GM18520 (cell line): Measurements from ENCODE around the gene MYCBP.
"Not testable (repeated sequence)": the region's sequence is repeated elsewhere in the genome, so short reads cannot be mapped to it uniquely, and the experiment has no call there.

ENCODE experiments used
- ATAC-seq: cut with Tn5 transposase; IDR thresholded peaks from one replicate; pipeline ENCODE4 v1.9.1; 2021; ENCODE audit not compliant: unreplicated experiment

Gene MYCBP

DNA sequence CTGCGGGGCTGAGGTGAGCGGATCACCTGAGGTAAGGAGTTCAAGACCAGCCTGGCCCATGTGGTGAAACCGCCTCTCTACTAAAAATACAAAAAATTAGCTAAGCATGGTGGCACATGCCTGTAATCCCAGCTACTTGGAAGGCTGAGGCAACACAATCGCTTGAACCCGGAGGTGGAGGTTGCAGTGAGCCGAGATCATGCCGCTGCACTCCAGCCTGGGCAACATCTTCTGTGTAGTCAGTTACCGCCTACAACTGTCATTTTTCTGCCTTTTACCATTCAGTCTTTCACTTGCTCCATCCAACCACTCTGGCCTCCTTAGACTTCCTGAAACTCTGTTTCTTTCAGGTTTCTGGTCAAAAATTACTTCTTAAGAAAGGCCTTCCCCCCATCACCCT, 2.2 kb downstream of the MYCBP start:
- ATAC-seq = no peak

DNA sequence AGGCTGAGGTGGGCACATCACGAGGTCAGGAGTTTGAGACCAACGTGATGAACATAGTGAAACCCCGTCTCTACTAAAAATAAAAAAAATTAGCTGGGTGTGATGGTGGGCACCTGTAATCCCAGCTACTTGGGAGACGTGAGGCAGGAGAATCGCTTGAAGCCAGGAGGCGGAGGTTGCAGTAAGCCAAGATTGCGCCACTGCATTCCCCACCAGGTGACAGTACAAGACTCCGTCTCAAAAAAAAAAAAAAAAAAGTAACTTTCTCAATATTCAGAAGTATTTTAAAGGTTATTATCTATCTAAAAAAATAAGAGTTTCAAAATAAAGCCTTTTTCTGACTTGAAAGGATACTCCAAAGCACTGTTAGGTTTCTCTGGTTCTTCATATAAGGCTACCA, 5.9 kb downstream of the MYCBP start:
- no peak for ATAC-seq

DNA sequence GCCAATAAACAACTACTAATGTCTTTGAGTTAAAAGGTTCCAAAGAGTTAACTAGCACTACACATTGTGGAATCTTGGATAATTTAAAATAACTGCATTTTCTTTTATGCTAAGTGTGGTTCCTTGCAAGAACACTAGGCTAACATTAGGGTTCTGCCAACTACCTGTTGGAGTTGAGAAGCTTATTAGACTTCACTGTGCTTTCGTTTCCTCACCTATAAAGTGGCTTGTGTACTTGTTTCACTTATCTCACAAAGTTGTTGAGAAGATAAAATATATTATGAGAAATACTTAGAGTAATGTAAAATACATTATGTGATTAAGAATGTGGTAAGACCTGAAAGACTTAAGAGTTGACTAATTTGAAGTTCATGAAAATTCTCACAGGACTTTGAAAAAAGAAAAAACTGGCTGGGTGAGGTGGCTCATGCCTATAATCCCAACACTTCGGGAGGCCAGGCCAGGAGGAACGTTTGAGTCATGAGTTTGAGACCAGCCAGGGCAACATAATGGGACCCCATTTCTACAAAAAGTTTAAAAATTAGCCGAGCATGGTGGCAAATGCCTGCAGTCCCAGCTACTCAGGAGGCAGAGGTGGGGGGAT, 7.9 kb downstream of the MYCBP start:
- ATAC-seq = no peak

GRCh38 chr1:38860454-38860795, 12.7 kb downstream of the MYCBP start:
- ATAC-seq = no peak

- peak; percentile 80 for ATAC-seq
Observed at GRCh38 chr1:38859561-38860453, 13.3 kb downstream of the MYCBP start, which contains the start of gene RRAGC. RRAGC (minus strand) TSS chr1:38859772; CDS start chr1:38859646, 126 bp downstream.

DNA sequence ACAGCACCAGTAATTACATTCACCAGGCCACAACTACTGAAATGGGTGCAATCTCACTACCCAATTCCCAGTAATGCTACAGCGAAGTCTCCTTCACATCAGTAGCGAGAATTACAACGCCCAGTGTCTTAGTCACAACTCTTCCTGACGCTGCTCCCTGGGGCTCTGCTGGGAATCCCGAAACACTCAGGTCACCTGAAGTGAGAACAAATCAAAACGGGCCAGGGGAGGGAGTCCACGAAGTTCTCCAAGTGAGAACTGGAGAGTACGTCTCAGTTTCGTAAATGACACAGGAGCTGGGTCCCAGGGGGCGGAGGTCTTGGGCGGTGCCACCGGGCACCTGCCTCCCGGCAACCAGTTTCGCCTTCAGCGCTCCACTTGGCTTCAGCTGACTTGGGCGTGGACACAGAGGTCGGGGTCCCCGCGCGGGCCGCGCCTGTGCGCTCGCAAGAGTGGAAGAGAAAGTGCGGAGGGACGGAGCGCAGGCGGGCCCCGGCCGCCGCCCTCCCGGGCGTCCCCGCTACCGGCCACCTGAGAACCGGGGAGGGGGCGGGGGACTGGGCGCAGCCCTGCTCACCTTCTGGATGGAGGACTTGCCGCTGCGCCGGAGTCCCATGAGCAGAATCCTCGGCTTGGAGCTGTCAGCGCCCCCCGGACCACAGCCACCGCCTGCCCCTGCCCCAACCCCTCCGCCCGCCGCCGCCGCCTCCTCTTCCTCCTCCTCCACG, 14.2 kb downstream of the MYCBP start:
- peak; percentile 26 for ATAC-seq

DNA sequence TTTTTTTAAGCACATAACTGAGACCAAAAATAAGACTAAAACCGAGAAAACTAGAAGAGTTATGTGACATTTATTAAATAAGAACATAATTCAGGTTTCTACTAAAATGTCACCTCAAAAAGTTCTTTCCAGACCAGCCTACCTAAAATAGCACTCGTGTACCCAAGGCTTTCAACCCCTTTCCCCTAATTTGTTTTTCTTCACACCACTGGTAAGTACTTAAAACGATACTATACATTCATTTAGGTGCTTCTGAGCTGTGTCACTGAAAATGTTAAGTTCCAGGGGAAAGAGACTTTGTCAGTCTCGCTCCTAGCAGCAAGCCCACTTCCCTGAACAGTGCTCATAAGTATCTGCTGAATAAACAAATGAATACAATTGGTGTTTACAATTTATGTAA, 20.4 kb downstream of the MYCBP start:
- peak; percentile 55 for ATAC-seq

GRCh38 chr1:38848071-38848470, 25.1 kb downstream of the MYCBP start:
- ATAC-seq = no peak

DNA sequence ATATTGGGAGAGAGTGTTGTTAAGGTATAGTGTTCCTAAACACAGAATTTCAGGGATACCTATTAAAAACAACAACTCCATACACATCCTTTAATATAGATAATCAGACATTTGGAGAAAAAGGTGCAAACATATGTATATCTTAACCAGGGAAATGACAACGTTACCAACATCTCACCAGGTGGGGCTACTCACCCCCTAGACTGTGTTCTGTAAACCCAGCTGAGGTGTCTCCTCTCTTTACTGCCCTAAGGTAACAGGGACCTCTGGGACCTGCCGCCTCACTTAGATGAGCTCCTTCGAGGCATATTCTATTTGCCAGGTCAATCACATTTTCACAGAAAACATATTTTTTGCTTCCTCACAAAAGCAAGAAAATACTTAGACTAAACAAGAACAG, 26.9 kb downstream of the MYCBP start:
- no peak for ATAC-seq

GRCh38 chr1:38845088-38845487, 28.1 kb downstream of the MYCBP start:
- not testable (repeated sequence) for ATAC-seq

- ATAC-seq = no peak
Observed at GRCh38 chr1:38840281-38840680, 32.9 kb downstream of the MYCBP start.

- no peak for ATAC-seq
Observed at GRCh38 chr1:38839363-38839762, 33.8 kb downstream of the MYCBP start.

DNA sequence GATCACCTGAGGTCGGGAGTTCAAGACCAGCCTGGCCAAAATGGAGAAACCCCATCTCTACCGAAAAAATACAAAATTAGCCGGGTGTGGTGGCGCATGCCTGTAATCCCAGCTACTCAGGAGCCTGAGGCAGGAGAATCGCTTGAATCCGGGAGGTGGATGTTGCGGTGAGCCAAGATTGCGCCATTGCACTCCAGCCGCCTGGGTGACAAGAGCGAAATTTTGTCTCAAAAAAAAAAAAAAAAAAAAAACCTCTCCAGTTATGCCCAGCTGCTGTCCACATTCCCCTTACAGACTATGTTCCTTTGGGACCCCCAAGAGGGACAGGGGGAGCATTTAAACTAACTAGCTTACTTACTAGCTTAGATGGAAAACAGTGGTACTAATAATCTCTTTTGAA, 36.8 kb downstream of the MYCBP start:
- ATAC-seq = not testable (repeated sequence)

DNA sequence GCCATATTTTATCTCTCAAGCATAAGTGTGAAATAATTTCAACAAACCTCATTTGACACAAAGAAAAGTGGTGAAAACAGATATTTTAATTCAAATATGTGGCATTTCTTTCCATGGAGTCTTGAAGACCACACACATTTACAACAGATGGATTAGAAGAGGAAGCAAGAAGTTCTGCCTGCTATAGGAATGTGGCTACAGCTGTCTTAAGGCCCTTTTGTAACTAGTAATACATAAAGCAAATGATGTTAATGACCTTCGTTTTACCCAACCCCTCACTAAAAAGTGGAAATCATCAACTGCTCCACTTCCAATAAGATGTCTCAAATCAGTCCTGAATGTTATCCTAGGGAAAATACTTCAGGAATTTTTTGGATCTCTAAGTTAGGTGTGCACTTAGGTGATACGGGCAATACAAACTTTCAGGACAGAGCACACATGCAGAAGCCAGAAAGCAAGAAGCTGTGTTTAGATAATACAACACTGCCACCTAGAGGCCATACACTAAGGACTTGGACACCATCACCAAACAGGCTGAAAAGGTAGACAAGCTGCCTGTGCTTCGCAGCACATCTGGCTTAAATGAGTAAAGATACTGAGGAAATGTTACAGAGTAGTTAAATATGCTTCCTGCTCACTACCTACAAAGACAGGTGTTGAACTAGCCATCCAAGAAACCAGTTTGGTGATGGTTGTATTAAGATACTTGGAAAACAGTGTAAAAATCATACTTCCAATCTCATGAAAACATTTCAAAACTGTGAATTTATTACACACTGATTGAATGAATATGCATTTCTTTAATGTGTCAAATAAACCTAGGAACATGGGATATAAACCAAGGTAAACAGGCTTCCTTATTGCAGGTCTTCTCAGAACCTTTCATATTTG, 38.0 kb downstream of the MYCBP start:
- ATAC-seq = no peak

DNA sequence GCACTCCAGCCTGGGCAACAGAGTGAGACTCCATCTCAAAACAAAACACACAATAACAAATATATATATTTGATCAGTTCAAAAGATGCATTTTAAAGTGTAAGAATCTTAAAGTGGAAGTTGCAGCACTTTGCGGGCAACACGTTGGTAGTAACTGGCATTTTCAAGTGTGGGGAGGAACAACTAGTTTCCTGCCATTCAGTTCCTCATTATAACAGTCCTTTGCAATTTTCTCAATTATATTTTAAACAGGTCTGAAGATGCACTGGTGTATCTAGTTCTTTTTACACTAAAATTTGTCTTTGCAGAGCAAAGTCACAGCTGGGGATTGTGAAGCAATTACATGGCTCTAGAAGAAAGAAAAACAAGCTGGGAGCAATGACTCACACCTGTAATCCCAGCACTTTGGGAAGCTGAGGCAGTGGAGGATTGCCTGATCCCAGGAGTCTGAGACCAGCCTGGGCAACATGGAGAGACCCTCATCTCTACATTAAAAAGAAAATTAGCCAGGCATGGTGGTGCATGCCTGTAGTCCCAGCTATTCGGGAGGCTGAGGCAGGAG, 38.8 kb downstream of the MYCBP start:
- no peak for ATAC-seq

DNA sequence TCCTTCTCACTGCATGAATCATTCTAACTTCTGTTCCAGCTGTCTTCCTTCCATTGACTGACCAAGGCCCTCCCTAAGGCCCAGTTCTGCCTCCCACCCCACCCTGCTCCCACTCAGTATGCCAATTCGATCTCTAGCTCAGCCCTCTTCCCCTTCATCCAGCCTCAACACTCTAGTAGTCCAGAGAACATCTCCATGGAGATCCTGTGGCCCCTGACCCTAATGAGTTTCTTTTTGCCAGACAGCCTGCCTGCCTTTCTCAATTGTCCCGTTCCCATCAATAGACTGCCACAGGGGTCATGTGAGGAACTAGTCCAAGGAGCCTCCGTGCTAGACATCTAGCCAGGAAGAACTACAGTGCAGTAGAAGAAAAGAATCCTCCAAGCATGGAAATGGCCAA, 40.0 kb downstream of the MYCBP start:
- ATAC-seq = no peak

GRCh38 chr1:38832370-38832734, 40.8 kb downstream of the MYCBP start:
- no peak for ATAC-seq

DNA sequence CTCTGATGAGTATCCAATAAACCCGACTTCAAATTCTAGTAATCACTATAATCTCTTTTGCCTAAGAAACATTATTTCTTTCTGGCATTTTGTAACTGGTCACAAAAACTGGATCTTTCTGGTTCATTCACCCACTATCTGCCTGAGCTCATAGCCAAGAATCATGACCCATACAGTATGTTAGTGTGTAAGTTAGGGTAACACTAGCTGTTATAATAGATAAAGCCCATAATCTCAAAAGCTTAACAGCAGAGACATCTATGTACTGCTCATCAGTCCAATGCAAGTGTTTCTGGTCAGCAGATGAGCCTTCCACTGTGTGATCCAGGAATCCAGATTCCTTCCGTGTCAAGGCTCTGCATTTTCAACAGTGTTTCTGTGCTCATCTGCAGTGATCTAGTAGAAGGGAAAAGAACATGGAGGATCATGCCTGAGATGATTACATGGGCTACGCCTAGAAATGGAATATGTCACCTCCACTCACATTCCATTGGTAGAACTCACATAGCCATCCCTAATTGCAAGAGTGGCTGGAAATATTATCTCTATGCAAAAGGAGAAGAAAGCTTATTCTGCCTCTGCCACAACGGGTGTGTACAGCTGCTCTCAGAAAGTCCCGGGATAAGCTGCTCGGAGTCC, 41.3 kb downstream of the MYCBP start:
- ATAC-seq = no peak

- ATAC-seq = no peak
Observed at GRCh38 chr1:38829368-38829767, 43.8 kb downstream of the MYCBP start.

- ATAC-seq = no peak
Observed at GRCh38 chr1:38827318-38827717, 45.8 kb downstream of the MYCBP start.
